Kidney glomerular epithelial cell (primary cell): ENCODE results near the gene MYD88.
A peak's percentile ranks its signal among the peaks of the same experiment; 100 is the strongest.
"Not testable (repeated sequence)": the region's sequence is repeated elsewhere in the genome, so short reads cannot be mapped to it uniquely, and the experiment has no call there.

Source experiments
- DNase-seq: peaks from one replicate; lab custom pipeline; 2025; lab: John Stamatoyannopoulos, UW

MYD88 gene

DNA sequence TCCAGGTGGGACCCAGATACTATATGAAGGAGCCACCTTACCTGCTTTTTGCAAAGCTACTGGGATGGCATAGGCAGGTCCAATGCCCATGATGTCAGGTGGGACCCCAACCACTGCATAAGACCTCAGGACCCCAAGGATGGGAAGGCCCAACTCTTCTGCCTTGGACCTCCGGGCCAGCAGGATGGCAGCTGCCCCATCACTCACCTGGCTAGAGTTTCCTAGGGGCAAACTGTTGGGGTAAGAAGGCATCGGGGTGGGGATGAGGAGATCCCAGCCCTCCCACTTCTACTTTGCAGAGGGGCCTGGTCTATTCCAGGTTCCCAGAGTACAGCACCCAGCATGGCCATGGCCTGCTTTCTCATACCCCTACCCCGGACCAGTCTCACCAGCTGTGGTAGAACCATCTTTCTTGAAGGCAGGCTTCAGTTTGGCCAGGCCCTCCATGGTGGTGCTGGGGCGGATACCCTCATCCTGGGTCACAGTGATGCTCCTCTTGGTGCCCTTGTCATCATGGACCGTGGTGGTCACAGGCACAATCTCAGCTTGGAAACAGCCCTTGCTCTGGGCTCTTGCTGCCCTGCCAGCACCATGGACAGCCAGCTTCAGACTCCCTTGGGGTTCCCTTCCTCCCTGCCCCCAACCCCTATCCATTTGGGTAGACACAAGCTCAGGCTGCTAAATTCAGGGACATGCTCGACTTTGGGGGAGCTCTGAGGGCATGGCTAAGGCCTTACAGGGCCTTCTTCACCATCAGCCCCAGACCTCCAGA lies 12.2 kb upstream of the MYD88 start:
- DNase-seq: no peak

DNA sequence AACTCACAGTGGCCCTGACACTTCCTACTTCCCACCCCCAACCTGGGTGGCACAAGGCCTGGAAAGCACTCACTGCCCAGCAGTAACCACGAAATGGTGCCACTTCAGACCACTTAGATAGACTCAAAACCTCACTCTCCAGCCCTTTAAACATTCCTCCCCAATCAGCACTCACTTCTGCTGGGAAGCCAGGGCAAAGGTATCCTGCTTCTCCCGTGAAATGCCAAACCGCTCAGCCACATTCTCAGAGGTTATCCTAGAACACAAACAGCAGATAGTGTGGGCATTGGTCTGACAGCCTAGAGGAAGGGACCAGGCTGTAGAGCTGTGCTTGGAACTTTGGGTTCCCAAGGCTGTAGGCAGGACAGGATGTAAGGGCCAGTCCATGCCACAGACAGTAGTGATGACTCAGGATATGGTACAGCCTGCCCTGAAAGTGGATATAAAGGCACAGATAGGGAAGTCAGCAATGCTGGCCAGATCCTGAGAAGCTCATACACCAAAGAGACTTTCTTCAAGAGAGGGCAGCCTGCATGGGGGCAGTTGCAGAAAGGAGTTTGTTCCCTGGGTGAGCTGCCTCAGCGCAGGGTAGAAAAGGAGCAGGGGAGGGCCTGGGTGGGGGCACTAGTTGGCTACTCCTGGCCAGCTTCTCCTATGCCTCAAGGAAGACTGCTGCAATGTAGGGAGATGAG lies 10.7 kb upstream of the MYD88 start:
- no peak for DNase-seq

- DNase-seq: no peak
Measured at GRCh38 chr3:38128303-38128655, 10.2 kb upstream of the MYD88 start.

- no peak for DNase-seq
Measured at GRCh38 chr3:38129058-38129457, 9.4 kb upstream of the MYD88 start.

GRCh38 chr3:38130631-38131065 lies 7.8 kb upstream of the MYD88 start:
- no peak for DNase-seq

- no peak for DNase-seq
Measured at GRCh38 chr3:38131621-38132369, 6.7 kb upstream of the MYD88 start.

GRCh38 chr3:38133209-38133556 lies 5.3 kb upstream of the MYD88 start:
- no peak for DNase-seq

DNA sequence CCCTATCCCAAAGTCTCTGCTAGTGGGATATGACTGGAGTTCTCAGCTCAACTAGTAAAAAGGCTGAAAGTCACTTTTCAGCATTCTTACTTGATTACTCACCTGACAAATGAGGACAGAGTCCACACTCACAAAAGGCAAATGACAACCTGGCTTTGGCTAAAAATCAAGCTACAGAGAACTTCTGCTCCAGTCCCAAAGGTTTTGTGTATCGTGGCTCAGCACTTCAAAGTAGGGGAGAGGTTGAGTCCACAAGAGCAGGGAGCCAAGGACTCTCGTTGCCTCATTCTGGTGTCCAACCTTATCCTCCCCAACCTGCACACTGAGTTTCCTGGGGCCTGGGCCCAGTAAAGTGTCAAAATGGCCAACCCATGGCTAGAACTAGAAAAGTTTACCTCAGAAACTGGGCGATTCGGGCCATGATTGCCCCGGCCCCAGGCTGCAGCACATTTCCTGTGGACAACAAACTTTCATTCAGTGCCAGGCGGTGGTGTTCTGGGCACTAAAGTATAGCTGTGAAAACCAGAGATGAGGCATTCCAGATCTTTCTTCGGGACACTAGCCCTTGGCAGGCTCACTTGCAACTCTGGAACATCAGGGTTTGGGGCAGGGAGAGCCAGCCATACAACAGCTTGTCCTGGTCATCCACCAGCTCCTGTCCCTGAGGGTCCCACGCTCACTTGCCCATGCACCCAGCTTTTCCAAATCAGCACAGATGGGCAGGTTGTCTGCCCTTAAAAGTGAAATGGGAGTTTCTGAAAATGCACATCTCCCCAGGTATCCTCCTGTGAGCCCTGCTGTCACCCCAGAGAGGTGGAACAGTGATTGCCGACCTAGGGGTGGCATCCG lies 4.7 kb upstream of the MYD88 start:
- DNase-seq: no peak

GRCh38 chr3:38134517-38135143 lies 3.8 kb upstream of the MYD88 start:
- not testable (repeated sequence) for DNase-seq

DNA sequence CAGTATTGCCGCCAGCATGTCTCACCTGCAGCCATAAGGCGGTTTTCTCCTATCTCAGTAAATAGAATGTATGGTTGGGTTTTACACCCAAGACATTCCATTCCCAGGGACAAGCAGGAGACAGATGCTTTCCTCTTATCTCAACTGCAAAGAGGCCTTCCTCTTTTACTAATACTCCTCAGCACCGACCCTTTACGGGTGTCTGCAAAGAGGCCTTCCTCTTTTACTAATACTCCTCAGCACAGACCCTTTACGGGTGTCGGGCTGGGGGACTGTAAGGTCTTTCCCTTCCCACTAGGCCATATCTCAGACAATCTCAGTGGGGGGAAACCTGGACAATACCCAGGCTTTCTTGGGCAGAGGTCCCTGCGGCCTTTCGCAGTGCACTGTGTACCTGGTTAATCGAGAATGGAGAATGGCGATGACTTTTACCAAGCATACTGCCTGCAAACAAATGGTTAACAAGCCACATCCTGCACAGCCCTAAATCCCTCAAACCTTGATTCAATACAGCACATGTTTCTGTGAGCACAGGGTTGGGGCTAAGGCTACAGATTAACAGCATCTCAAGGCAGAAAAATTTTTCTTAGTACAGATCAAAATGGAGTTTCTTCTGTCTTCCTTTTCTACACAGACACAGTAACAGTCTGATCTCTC lies 2.7 kb upstream of the MYD88 start:
- DNase-seq: not testable (repeated sequence)

DNA sequence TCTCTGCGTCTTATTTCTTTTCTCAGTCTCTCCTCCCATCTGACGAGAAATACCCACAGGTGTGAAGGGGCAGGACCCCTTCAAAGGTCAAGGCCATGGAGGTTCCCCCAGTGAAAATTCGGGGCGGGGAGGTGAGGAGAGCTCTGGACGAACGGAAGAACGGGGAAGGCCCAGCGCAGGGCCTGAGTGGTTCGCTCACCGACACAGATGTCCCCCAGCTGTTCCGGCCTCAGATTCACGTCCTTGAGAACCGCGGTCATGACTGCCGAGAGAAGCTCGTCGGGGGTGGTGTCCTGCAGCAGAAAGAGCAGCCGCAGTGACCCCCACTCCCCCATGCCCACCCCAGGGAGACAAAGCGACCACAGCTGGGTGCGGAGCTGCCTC lies 2.1 kb upstream of the MYD88 start:
- DNase-seq: no peak

- DNase-seq: peak; percentile 100
Measured at GRCh38 chr3:38136777-38137614, 1.5 kb upstream of the MYD88 start, which contains the start of gene ACAA1. Gene ACAA1, minus strand, starts transcription at chr3:38137127. Its CDS starts 92 bp downstream, at chr3:38137035.

DNA sequence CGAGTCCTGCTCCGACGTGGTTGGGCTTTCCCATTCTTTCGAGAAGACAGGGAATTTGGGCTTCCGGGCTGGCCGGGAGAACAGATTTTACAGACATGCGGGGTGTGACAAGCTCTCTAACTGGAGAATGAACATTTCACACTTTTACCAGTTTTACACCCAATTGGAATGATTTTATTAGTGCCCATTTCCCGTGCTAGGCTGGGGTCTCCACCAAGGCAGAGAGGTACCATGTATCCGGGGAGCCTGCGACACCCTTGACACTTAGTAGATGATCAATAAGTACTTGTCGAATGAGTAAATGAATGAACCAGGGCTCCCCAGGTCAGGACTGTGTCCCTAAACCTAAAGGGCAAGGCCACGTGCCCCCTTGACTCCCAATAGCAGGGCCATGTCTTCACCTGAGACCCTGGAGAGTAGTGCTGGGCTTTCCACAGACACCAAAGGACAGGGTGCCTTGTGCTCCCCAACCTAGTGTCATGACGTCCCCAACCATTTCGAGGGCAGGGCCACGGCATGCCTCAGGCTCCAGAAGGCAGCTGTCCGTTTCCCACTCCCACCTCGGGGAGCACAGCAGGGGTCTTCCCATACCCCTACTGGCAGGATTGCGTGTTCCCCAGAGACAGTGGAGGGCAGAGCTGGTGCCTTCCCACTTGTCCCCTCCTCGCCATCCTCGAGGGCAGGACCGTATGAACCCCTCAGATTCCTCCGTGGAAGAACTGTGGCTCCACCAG lies 679 bp upstream of the MYD88 start:
- no peak for DNase-seq

DNA sequence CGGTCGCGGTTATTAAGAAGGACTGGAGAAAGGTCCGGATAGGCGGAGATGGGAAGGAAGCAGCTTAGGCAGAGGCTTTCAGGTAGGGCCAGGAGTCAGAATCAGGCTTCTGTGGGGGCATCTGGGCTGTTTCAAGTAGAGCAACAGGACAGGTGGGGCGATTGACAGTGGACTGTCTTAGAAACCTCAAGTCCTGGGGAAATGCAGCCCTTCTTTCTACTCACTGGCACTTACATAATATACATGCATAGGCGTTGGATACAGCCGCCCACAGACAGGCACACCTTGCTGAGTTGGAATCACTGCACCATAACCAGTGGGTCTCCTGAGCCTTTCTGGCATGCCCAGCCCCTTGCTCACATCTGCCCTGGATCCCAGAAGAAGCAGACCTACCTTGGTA lies 730 bp downstream of the MYD88 start:
- DNase-seq: peak; percentile 40

GRCh38 chr3:38139652-38140051 lies 1.2 kb downstream of the MYD88 start:
- DNase-seq: no peak

GRCh38 chr3:38140326-38141172 lies 2.1 kb downstream of the MYD88 start:
- DNase-seq: no peak

DNA sequence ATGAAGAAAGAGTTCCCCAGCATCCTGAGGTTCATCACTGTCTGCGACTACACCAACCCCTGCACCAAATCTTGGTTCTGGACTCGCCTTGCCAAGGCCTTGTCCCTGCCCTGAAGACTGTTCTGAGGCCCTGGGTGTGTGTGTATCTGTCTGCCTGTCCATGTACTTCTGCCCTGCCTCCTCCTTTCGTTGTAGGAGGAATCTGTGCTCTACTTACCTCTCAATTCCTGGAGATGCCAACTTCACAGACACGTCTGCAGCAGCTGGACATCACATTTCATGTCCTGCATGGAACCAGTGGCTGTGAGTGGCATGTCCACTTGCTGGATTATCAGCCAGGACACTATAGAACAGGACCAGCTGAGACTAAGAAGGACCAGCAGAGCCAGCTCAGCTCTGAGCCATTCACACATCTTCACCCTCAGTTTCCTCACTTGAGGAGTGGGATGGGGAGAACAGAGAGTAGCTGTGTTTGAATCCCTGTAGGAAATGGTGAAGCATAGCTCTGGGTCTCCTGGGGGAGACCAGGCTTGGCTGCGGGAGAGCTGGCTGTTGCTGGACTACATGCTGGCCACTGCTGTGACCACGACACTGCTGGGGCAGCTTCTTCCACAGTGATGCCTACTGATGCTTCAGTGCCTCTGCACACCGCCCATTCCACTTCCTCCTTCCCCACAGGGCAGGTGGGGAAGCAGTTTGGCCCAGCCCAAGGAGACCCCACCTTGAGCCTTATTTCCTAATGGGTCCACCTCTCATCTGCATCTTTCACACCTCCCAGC lies 2.9 kb downstream of the MYD88 start:
- no peak for DNase-seq

- DNase-seq: peak; percentile 37
Measured at GRCh38 chr3:38141952-38142273, 3.5 kb downstream of the MYD88 start.
